ENCODE results near the gene FAM83G.

DNA sequence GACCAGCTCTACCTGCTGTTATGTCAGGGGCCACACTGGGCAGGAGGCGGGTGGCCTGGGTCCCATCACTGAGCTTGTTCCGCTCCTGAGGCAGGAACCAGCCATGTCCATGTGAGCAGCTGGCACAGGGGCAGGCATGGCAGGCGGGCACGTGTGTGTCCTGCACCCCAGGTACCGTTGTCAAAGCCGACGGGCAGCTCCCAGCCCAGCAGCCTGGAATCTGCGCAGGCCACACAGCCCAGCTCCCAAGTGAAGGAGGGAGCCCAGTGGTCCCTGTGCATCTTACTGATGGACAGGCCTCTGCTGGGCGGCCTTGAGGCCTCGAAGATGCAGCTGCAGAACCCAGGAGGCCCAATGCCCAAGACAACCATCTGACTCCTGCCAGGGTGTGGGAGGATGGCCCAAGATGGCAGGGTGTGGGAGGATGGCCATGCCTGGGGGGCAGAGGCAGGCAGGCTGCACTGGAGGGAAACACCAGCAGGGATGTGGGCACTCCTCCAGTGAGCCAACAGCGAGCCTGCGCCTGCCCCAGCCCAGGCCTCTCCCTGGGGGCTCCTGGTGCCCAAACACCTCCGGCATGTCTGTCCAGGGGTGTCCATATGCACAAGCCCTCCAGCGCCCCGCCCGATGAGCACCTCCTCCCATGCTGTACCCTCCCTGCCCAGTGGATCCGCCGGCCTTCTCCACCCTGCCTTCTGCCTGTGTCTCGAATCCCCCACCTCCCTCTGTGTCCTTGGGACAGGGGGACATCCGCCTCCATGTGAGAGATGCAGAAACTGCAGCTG is 12.8 kb downstream of the FAM83G start:
- TF ChIP-seq GLIS3 (CRISPR knock-in tag; IDR thresholded peaks at IDR 0.05) (no peak), OSR1 (CRISPR knock-in tag; IDR thresholded peaks at IDR 0.05) (no peak), TOX (CRISPR knock-in tag; IDR thresholded peaks at IDR 0.05; ENCODE audit: borderline replicate concordance) (no peak)
- TF ChIP-seq, protein P1, sequence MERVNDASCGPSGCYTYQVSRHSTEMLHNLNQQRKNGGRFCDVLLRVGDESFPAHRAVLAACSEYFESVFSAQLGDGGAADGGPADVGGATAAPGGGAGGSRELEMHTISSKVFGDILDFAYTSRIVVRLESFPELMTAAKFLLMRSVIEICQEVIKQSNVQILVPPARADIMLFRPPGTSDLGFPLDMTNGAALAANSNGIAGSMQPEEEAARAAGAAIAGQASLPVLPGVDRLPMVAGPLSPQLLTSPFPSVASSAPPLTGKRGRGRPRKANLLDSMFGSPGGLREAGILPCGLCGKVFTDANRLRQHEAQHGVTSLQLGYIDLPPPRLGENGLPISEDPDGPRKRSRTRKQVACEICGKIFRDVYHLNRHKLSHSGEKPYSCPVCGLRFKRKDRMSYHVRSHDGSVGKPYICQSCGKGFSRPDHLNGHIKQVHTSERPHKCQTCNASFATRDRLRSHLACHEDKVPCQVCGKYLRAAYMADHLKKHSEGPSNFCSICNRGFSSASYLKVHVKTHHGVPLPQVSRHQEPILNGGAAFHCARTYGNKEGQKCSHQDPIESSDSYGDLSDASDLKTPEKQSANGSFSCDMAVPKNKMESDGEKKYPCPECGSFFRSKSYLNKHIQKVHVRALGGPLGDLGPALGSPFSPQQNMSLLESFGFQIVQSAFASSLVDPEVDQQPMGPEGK (CRISPR knock-in tag; IDR thresholded peaks at IDR 0.05; ENCODE audit: borderline replicate concordance): no peak

Data from SK-N-SH treated with all-trans-retinoic acid at 6 μM for 48 hours (cell line).